ENCODE results near the gene GNA12.
A peak's percentile ranks its signal among the peaks of the same experiment; 100 is the strongest.

The GNA12 gene

DNA sequence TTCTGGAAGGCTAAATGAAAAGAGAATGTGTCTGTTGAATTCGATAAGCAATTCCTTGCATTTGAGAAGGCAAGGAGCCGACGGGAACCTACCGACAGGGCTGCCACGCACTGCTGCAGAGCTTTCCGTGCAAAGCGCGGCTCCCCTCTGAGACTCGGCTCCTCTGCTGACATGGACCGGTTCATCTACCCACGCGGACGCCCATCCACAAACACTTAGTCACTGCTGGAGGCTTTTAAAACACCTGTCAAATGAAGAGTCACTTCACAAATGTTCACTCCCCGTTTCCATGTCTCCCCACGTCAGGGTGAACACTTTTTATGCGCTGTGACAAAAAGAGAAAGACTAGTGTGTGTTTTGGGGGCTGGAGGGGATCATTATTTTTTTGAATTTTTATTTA is 124.1 kb downstream of the GNA12 start:
- TF ChIP-seq, protein P1, sequence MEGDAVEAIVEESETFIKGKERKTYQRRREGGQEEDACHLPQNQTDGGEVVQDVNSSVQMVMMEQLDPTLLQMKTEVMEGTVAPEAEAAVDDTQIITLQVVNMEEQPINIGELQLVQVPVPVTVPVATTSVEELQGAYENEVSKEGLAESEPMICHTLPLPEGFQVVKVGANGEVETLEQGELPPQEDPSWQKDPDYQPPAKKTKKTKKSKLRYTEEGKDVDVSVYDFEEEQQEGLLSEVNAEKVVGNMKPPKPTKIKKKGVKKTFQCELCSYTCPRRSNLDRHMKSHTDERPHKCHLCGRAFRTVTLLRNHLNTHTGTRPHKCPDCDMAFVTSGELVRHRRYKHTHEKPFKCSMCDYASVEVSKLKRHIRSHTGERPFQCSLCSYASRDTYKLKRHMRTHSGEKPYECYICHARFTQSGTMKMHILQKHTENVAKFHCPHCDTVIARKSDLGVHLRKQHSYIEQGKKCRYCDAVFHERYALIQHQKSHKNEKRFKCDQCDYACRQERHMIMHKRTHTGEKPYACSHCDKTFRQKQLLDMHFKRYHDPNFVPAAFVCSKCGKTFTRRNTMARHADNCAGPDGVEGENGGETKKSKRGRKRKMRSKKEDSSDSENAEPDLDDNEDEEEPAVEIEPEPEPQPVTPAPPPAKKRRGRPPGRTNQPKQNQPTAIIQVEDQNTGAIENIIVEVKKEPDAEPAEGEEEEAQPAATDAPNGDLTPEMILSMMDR (IDR thresholded peaks at IDR 0.05; ENCODE audit: low read depth, low read length) = no peak
- Histone ChIP-seq H3K4me1 (peaks cover 25% of the 10 kb centered on the region), H3K36me3 (peaks cover 6% of the 10 kb centered on the region; the same call in 1 of the 2 replicates), H3K9me3 (no peaks in the 10 kb centered on the region), H3K4me3 (ENCODE audit: low read depth, low read length) (no peak overlapping the region), H3K27me3 (no peaks in the 10 kb centered on the region)
- no peak for DNase-seq

DNA sequence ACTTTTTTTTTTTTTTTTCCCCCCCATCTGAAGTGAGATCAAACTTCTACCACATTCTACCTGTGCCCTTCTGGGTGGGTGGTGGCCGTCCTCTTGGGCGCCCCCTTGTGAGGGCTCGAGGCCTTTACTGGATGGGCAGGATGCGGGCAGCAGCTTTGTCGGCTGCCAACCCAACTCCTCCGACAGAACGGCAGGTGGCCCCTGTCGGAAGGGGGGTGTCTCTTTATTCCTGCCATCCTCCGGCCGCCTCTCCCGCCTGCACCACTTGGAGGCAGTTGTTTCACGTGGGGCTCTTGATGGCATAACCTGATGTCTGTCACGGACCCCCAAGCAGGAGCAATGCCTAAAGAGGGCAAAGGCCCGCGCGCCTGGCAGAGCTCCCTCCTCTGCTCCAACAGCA is 125.1 kb downstream of the GNA12 start:
- peak; percentile 62 for DNase-seq
- TF ChIP-seq, protein P1 (IDR thresholded peaks at IDR 0.05; ENCODE audit: low read depth, low read length) = peak; percentile 73
- H3K27me3 ChIP-seq = no peaks in the 10 kb centered on the region
- H3K4me1 ChIP-seq = peaks cover 25% of the 10 kb centered on the region
- H3K36me3 ChIP-seq = peaks cover 6% of the 10 kb centered on the region; the same call in 1 of the 2 replicates
- no peaks in the 10 kb centered on the region for H3K9me3 ChIP-seq
- H3K4me3 ChIP-seq (ENCODE audit: low read depth, low read length) = no peak overlapping the region

DNA sequence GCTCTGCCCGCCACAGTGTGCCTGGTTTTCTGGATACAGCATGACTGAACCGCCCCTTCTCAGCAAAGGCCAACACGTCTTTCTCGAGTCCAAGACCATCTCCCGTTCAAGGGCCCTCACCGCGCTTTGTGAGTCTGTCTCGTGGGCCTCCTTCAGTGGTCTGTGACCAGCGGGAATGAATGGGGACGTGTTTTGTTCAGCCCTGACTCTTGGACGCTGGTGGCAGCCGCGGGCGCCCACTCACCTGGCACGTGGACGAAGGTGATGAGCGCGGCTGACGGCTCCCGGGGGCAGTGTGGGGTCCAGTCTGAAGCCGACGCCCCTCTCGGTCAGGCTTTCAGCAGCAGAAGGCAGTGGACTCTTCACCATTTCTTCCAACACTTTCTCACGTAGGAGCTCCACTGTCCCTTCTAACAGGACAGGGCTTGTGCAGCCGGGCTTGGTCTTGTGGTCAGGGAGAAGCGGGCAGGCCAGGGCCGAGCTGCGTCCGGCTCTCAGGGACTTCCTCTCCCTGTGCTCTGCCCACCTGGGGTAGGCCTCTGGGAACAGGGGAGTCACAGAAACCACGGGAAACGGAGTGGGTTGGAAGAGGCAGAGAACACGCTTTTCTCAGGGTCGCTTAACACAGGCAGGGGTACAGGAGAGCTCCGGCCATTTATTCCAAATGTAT is 125.7 kb downstream of the GNA12 start:
- peaks cover 25% of the 10 kb centered on the region for H3K4me1 ChIP-seq
- no peaks in the 10 kb centered on the region for H3K9me3 ChIP-seq
- H3K4me3 ChIP-seq (ENCODE audit: low read depth, low read length) = no peak overlapping the region
- H3K27me3 ChIP-seq = no peaks in the 10 kb centered on the region
- DNase-seq = no peak
- H3K36me3 ChIP-seq = peaks cover 6% of the 10 kb centered on the region; the same call in 1 of the 2 replicates
- TF ChIP-seq, protein P1 (IDR thresholded peaks at IDR 0.05; ENCODE audit: low read depth, low read length) = no peak

DNA sequence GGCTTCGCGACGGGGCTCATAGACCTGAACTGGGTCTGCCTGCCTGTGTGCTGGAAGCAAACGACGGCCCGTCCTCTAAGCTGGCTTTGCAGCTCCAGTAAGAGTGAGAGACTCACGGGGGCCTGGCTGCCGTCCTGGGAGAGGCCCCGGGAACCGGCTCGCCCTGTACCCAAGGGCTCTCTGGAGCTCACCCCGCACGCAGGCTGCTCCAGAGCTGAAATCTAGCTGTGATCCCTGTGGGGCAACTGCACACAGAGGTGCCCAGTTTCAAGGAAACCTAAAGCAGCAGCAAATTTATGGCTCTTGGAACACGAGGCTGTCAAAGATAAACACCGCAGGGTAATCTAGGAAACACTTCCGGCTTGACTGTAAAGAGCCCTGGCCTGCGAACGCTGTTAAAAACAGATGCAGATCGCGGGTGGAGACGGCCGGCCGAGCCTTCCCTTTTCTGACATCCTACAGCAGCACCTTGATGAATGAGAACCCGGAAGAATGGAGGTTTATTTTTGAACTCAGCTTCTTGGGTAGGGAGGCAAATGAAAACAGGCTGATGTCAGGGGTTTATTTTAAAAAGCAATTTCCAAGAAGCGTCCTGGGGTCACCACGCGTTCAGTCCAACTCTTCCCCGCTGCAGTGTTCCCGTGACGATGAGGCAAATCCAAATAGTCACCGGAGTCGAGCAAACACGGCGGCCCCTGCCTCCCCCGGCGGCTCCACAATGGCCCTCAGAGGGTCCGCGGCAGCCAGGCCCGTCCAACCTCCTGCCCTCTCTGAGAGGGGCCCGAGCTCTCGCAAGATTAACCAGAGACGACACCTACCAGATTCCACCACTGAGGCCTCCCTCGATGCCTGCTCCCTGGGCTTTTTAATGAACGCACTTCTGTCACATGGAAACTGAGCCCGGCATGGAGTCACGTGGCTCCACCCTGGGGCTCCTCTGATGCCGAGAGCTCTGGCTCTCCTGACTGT is 126.5 kb downstream of the GNA12 start:
- Histone ChIP-seq H3K36me3 (peaks cover 3% of the 10 kb centered on the region; the same call in 1 of the 2 replicates), H3K27me3 (no peaks in the 10 kb centered on the region), H3K4me1 (peaks cover 25% of the 10 kb centered on the region), H3K9me3 (no peaks in the 10 kb centered on the region), H3K4me3 (ENCODE audit: low read depth, low read length) (no peak overlapping the region)
- DNase-seq = peak; percentile 67
- TF ChIP-seq, protein P1 (IDR thresholded peaks at IDR 0.05; ENCODE audit: low read depth, low read length) = no peak

DNA sequence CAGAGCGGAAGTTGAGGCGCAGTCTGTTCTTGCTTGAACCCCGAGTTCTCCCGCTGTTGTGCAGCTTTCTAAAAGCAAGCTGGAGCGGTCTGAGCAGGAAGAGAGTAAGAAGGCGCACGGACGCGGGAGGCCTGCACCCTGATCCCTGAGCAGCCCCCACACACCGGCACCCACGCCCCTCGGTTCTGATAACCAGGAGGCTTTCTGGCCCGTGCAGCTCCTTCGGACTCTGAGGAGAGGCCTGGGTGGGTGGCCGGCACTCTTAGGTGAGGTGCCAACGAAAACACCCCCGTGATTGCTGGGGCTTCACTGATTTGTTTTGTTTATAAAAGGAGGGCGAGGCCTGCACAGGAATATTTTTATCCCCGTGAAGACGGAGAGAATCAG is 127.2 kb downstream of the GNA12 start:
- peaks cover 25% of the 10 kb centered on the region for H3K4me1 ChIP-seq
- no peak overlapping the region for H3K4me3 ChIP-seq (ENCODE audit: low read depth, low read length)
- H3K36me3 ChIP-seq = peaks cover 3% of the 10 kb centered on the region; the same call in 1 of the 2 replicates
- DNase-seq = no peak
- no peaks in the 10 kb centered on the region for H3K27me3 ChIP-seq
- no peaks in the 10 kb centered on the region for H3K9me3 ChIP-seq
- TF ChIP-seq, protein P1 (IDR thresholded peaks at IDR 0.05; ENCODE audit: low read depth, low read length) = no peak

All from BE2C (cell line).